B cell (primary cell): ENCODE results near the gene PROM2. TPM values are rescaled to one million over a fixed set of nuclear protein-coding genes. Genes with fewer than 3 reads are reported as not detected.

ENCODE experiments used
- ATAC-seq: fragments of 200-7000 bp; cut with Tn5 transposase; one replicate; pipeline ENCODE4 v1.10.0; 2021; ENCODE audit warnings: low read depth, mild to moderate bottlenecking, moderate number of reproducible peaks, moderate library complexity
- CTCF ChIA-PET: fragments of 350-600 bp; sonication (Branson Sonifier 250); formaldehyde crosslinking; loops from one replicate; lab custom pipeline; 2021; ENCODE audit warnings: antibody characterized with exemption, inconsistent platforms; lab: Charles Lee
- POLR2A ChIA-PET: fragments of 350-600 bp; sonication (Branson Sonifier 250); formaldehyde crosslinking; loops from one replicate; lab custom pipeline; 2021; ENCODE audit warnings: antibody characterized with exemption; lab: Charles Lee
- DNase-seq: peaks from one replicate; pipeline ENCODE4 v3.0.0; 2013
- H2AFZ ChIP-seq: 2 replicates; pipeline ENCODE4 v1.6.1; 2012; ENCODE audit warnings: mild to moderate bottlenecking, low read depth, low read length; ENCODE audit not compliant: insufficient read depth, poor library complexity, severe bottlenecking
- H3K27ac ChIP-seq, 2 donors: 1 replicate in 1 of 2; 2 replicates in 1 of 2; pipeline ENCODE4 v1.5.1; 2012 to 2013; ENCODE audit warnings: low read length in 2 of 2, mild to moderate bottlenecking in 2 of 2, moderate library complexity in 1 of 2
- H3K27me3 ChIP-seq, 4 experiments: fragments of 200-600 bp in 1 of 4; sonication (generic) in 1 of 4; replicated peaks in 1 of 4; 1 replicate in 2 of 4; 2 replicates in 2 of 4; pipeline versions ENCODE4 v1.6.1 to v1.7.0; 2013 to 2016; ENCODE audit warnings: low read length in 3 of 4, mild to moderate bottlenecking in 2 of 4, mixed read lengths in 1 of 4, moderate library complexity in 1 of 4; ENCODE audit not compliant: insufficient read depth in 4 of 4, control insufficient read depth in 3 of 4; ENCODE audit errors: control extremely low read depth in 1 of 4
- H3K36me3 ChIP-seq, 2 experiments: replicated peaks in 1 of 2; 1 replicate in 1 of 2; 2 replicates in 1 of 2; pipeline versions ENCODE4 v1.6.1 to v1.7.1; 2013; ENCODE audit warnings: low read length in 1 of 2; ENCODE audit not compliant: insufficient read depth in 2 of 2, control insufficient read depth in 1 of 2; ENCODE audit errors: control extremely low read depth in 1 of 2, extremely low read depth in 1 of 2
- H3K4me1 ChIP-seq, 2 donors: fragments of 200-600 bp in 1 of 2; sonication (generic) in 1 of 2; 1 replicate in 1 of 2; 2 replicates in 1 of 2; pipeline versions ENCODE4 v1.5.1 to v1.6.1; 2013 to 2017; ENCODE audit warnings: low read length in 2 of 2; ENCODE audit not compliant: control insufficient read depth in 2 of 2, insufficient read depth in 2 of 2
- H3K4me2 ChIP-seq: replicated peaks from 2 replicates; pipeline ENCODE3; 2012; ENCODE audit warnings: mild to moderate bottlenecking, low read depth, low read length; ENCODE audit not compliant: poor library complexity, severe bottlenecking
- H3K4me3 ChIP-seq, 5 experiments: fragments of 200-600 bp in 1 of 5; sonication (generic) in 1 of 5; 1 replicate in 3 of 5; 2 replicates in 2 of 5; pipeline versions ENCODE4 v1.5.1 to v1.7.0; 2011 to 2016; ENCODE audit warnings: low read length in 4 of 5, mild to moderate bottlenecking in 4 of 5, low read depth in 2 of 5, control low read depth in 1 of 5, moderate library complexity in 1 of 5; ENCODE audit not compliant: insufficient read depth in 1 of 5; ENCODE audit errors: control extremely low read depth in 1 of 5, extremely low read depth in 1 of 5
- H3K79me2 ChIP-seq: fragments of 200-600 bp; sonication (generic); one replicate; pipeline ENCODE4 v1.6.0; 2016; ENCODE audit warnings: low read length; ENCODE audit not compliant: control insufficient read depth, insufficient read depth
- H3K9ac ChIP-seq: fragments of 200-600 bp; sonication (generic); 2 replicates; pipeline ENCODE4 v1.6.1; 2017; ENCODE audit warnings: mild to moderate bottlenecking, low read length, moderate library complexity
- H3K9me3 ChIP-seq, 3 donors: one replicate each; pipeline versions ENCODE4 v1.6.1 to v1.7.1; 2013; ENCODE audit warnings: low read length in 2 of 3; ENCODE audit not compliant: control insufficient read depth in 2 of 3, insufficient read depth in 1 of 3; ENCODE audit errors: control extremely low read depth in 1 of 3
- H4K20me1 ChIP-seq: 2 replicates; pipeline ENCODE4 v1.6.0; 2012; ENCODE audit warnings: mild to moderate bottlenecking, low read length; ENCODE audit not compliant: insufficient read depth, control insufficient read depth, poor library complexity, severe bottlenecking
- H3K27ac Mint-ChIP-seq: one replicate; pipeline ENCODE4 v1.8.0; 2021; ENCODE audit warnings: mixed read lengths
- H3K27me3 Mint-ChIP-seq: one replicate; pipeline ENCODE4 v1.8.0; 2021; ENCODE audit warnings: mixed read lengths
- H3K4me1 Mint-ChIP-seq: one replicate; pipeline ENCODE4 v1.8.0; 2021; ENCODE audit warnings: mixed read lengths
- H3K4me3 Mint-ChIP-seq: one replicate; pipeline ENCODE4 v1.8.0; 2021; ENCODE audit warnings: mixed read lengths
- H3K9me3 Mint-ChIP-seq: one replicate; pipeline ENCODE4 v1.8.0; 2022; ENCODE audit warnings: mixed read lengths; ENCODE audit not compliant: insufficient read depth
- EZH2 ChIP-seq: IDR thresholded peaks from 2 replicates; pipeline ENCODE4 v1.6.1; 2012; ENCODE audit warnings: borderline replicate concordance, low read depth, mild to moderate bottlenecking, moderate library complexity, low read length; ENCODE audit not compliant: insufficient read depth, poor library complexity, severe bottlenecking
- WGBS: methylation state at CpG from one replicate; pipeline ENCODE4 v1.1.5; 2013; ENCODE audit warnings: missing lambda C conversion rate; ENCODE audit not compliant: insufficient coverage; 5-methylcytosine and 5-hydroxymethylcytosine counted together
- intact Hi-C: fragments of 100-400 bp; cut with micrococcal nuclease; formaldehyde crosslinking; loops from one replicate; pipeline ENCODE4 v1.10.0; 2022
- polyA plus RNA-seq: library from polyadenylated mRNA; depleted of rRNA; stranded (reverse); fragments of >200 nt; gene quantifications from 2 replicates; pipeline ENCODE4 v1.2.3, GENCODE V29; 2012
- total RNA-seq, 2 donors: library from RNA; stranded (reverse); fragments of 120-200 nt in 1 of 2; gene quantifications; 1 replicate in 1 of 2; 2 replicates in 1 of 2; pipeline versions ENCODE4 v1.2.3 to v1.2.4, GENCODE V29; 2013 to 2022
- TF ChIP-seq, protein P1 (sequence below): fragments of 200-600 bp; IDR thresholded peaks from one replicate; pipeline ENCODE4 v1.8.0; 2022; ENCODE audit warnings: antibody characterized with exemption, mild to moderate bottlenecking

PROM2 gene
- total and polyA plus RNA-seq, 2 donors (not counting 1 experiment from before 2014, with no cell fraction given) = 0.67 to 1.3 TPM

- H3K9ac ChIP-seq = no peak overlapping the region
- ChIA-PET CTCF (no interaction called here), POLR2A (no interaction called here)
- no peaks in the 10 kb centered on the region for H3K4me1 ChIP-seq
- H3K4me2 ChIP-seq = no peak overlapping the region
- no peaks in the 10 kb centered on the region for H3K9me3 ChIP-seq
- peaks cover 2% of the 10 kb centered on the region for H3K27me3 Mint-ChIP-seq
- no peaks in the 10 kb centered on the region for H3K4me1 Mint-ChIP-seq
- no peaks in the 10 kb centered on the region for H4K20me1 ChIP-seq
- ATAC-seq (no peak), DNase-seq (no peak)
- no peaks in the 10 kb centered on the region for H3K27me3 ChIP-seq
- TF ChIP-seq, protein P1, sequence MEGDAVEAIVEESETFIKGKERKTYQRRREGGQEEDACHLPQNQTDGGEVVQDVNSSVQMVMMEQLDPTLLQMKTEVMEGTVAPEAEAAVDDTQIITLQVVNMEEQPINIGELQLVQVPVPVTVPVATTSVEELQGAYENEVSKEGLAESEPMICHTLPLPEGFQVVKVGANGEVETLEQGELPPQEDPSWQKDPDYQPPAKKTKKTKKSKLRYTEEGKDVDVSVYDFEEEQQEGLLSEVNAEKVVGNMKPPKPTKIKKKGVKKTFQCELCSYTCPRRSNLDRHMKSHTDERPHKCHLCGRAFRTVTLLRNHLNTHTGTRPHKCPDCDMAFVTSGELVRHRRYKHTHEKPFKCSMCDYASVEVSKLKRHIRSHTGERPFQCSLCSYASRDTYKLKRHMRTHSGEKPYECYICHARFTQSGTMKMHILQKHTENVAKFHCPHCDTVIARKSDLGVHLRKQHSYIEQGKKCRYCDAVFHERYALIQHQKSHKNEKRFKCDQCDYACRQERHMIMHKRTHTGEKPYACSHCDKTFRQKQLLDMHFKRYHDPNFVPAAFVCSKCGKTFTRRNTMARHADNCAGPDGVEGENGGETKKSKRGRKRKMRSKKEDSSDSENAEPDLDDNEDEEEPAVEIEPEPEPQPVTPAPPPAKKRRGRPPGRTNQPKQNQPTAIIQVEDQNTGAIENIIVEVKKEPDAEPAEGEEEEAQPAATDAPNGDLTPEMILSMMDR = no peak
- no peak for TF ChIP-seq EZH2
- no peaks in the 10 kb centered on the region for H3K9me3 Mint-ChIP-seq
- no peak overlapping the region for H3K27ac Mint-ChIP-seq
- intact Hi-C loops = no loop called here
- no peaks in the 10 kb centered on the region for H3K36me3 ChIP-seq
- no peak overlapping the region for H3K27ac ChIP-seq
- H3K79me2 ChIP-seq = no peaks in the 10 kb centered on the region
- 94% methylated on average over 11 of the region's 11 CpGs for WGBS
- no peak overlapping the region for H3K4me3 Mint-ChIP-seq
- H2AFZ ChIP-seq = no peak overlapping the region
- H3K4me3 ChIP-seq = no peak overlapping the region
Measured at GRCh38 chr2:95314598-95314963, 40.3 kb downstream of the PROM2 start.

DNA sequence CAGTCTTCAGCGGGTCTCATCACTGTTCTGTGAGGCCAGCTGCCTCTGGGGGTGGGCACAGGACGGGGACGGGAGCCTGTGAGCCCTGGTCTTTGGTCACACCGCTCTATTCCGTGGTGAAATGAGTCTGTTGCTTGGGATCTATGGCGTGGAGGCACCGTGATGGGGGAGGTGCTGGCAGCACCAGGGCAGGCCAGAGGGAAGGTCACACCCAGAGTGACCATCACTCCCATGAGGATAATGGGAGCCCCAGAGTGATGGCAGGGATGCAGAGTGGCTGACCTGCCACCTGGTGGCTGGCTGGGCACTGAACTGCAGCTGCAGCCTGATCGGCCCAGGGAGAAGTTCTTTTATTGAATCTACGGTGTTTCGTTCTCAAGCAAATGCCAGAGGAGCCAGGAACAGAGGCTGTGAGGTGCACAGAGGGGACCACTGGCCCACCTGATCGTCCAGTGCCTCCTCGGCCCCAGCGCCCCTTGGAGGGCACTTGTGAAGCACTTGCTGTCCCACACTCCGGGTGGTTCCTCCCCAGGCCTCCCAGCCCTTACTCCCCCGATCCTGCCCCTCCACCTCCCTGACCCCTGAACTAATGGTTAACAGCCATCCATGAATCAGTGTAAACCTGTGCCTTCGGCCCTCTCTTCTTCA is 40.8 kb downstream of the PROM2 start:
- Mint-ChIP-seq H3K4me3 (no peak overlapping the region), H3K9me3 (no peaks in the 10 kb centered on the region), H3K27me3 (peaks cover 2% of the 10 kb centered on the region), H3K27ac (no peak overlapping the region), H3K4me1 (no peaks in the 10 kb centered on the region)
- H3K79me2 ChIP-seq = no peaks in the 10 kb centered on the region
- H3K9me3 ChIP-seq = no peaks in the 10 kb centered on the region
- H3K36me3 ChIP-seq = no peaks in the 10 kb centered on the region
- intact Hi-C loops = no loop called here
- TF ChIP-seq EZH2 = no peak
- POLR2A ChIA-PET = no interaction called here
- H3K9ac ChIP-seq = no peak overlapping the region
- no peaks in the 10 kb centered on the region for H3K27me3 ChIP-seq
- WGBS = 83% methylated on average over 16 of the region's 16 CpGs
- H3K4me2 ChIP-seq = no peak overlapping the region
- no peaks in the 10 kb centered on the region for H3K4me1 ChIP-seq
- no peak overlapping the region for H2AFZ ChIP-seq
- ATAC-seq (no peak), DNase-seq (no peak)
- H3K4me3 ChIP-seq = no peak overlapping the region
- no peak overlapping the region for H3K27ac ChIP-seq
- CTCF ChIA-PET = no interaction called here
- no peaks in the 10 kb centered on the region for H4K20me1 ChIP-seq
